ENCODE results near the gene GLRX.

- TF ChIP-seq CTCF (IDR thresholded peaks at IDR 0.05) (no peak), POLR2AphosphoS5 (IDR thresholded peaks at IDR 0.05) (no peak), POLR2A (IDR thresholded peaks at IDR 0.05; ENCODE audit: low read depth) (no peak), EP300 (IDR thresholded peaks at IDR 0.05) (no peak)
Observed at GRCh38 chr5:95797301-95797700, 25.2 kb downstream of the GLRX start.

All from esophagus muscularis mucosa (tissue), 4 donors.